ENCODE data around the gene ISYNA1.
"Not testable (repeated sequence)": the region's sequence is repeated elsewhere in the genome, so short reads cannot be mapped to it uniquely, and the experiment has no call there.

ISYNA1 gene

DNA sequence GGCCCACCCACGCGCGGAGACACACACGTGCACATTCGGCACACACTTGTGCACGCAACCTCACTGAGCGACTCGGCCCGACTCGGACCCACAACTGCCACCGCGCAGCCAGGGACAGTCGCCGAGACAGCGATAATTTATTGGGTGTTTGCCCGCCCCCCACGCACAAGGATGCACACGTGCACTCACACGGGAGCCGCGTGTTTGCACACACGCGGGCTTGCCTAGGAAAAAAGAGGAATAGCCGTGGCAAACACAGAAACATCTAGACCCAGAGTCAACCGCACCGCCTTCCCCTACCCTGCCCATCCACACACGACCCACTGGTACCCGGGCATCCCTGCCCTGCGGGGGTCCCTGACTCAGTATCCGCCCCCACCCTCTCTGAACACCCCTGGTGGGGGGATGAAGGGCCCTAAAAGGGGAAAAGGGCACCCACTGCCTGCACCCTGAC is 19.9 kb downstream of the ISYNA1 start:
- DNase-seq = no peak

DNA sequence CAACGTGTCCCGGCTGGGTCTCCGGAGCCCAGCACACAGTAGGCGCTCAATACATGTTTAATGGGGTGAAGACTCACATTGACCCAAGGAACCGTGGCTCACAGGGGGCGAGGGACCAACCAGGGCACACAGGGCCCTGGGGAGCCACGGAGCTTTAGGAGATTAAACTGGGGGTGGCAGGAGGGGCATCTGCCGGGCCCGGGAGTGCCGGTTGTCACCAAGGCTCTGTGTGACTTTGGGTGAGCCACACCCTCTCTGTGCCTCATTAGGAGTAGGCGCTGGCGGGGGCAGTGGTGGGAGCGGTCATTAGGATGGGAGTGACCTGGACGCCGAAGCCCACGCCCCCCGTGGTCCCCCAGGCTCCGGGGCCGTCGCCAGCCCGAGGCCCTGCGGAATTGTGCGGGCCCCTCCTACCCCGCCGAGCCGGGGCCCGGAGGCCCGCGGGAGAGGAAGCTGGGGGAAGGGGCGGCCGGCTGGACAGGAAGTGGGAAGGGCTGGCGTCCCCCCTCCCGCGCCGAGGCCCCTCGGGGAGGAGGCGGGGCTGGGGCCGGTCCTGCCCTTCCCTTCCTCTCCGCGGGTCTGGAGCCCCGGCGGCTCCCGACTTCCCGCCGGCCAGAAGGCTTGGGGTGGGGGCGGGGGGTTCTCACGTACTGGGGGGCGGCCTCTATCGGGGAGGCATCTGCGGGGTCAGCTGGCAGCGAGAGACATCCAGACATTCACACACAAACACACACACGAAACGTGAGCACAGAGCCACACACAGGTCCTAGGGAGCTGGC is 20.5 kb downstream of the ISYNA1 start:
- DNase-seq = peak; percentile 65

DNA sequence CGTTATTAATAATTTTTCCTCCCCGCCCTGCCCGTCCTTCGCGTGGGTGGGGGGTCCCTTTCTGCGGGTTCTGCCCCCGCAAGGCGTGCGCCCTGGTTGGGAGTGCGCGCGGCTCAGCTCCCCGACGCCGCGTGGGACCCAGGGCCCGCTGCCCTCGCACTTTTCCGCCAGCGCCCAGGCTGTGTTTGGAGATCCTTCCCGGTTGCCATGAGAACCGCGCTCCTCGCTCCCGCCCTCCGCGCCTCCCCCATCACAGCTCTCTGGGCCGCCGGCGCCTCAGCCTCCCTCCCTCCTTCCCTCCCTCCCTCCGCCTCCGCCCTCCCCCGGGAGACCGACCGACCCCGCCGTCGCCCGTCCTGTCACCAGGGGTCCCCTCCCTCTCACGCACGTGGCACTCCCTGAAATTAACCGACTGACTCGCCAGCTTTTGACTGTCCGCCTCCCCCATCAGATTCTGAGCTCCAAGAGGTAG is 21.1 kb downstream of the ISYNA1 start:
- peak; percentile 81 for DNase-seq

DNA sequence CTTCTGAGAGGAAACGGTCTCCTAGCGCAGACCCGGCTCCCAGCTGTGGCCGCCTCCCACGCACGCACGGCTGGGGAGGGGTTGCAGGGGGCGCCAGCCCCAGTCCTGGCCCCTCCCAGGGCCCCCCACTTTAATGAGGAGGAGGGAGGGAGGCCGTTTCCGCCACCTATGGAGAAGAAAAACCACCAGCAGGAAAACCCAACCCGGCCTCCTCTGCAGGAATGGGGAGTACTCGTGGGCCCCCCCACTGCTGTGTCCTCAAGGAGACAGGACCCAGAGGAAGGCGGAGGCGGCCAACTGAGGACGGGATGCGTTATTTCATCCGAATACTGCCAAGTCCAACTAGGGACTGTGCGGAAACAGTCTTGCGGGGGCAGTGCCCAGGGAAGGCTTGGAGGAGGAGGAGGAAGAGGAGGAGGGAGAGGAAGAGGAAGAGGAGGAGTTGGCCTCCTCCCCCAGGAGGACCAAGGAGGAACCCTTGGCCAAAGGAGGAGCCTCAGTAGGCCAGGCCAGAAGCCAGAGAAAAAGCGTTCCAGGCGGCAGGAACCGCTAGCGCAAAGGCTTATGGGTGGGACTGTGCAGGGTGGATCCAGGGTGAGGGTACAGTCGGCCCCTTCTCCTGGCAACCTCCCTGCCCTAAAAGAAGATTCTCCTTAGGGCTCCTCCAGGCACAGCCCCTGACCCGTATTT is 22.6 kb downstream of the ISYNA1 start:
- DNase-seq = no peak

DNA sequence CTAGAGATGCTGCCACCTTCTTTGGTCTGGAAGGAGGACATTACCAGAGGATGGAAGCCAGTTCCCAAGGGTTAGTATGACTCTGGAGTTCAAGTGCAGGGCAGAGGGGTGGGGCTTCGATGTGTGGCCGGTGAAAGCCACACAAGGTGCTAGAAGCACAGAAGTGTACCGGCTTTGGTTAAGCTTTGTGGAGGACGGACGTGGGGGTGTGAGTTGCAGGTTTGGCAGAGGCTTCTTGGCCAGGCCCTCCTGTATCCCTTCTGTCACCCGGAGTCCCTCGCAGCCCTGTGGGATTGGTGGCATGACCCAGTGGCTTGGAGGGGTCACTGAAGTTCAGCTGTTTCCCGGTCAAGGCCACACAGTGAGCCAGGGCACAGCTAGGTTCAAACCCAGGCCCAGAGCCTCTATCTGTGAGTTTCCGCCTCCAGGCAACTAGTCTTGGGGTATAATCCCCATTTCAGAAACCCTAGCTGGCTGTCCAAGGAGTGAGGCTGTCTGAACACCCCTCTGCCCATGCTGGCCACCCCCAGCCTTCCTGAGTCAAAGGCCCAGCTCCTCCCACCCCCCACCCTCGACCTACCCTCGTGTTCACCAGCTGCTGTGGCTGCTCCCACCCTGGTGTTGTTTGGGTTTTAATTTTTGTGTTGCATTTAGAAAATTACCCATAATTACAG is 23.3 kb downstream of the ISYNA1 start:
- no peak for DNase-seq

DNA sequence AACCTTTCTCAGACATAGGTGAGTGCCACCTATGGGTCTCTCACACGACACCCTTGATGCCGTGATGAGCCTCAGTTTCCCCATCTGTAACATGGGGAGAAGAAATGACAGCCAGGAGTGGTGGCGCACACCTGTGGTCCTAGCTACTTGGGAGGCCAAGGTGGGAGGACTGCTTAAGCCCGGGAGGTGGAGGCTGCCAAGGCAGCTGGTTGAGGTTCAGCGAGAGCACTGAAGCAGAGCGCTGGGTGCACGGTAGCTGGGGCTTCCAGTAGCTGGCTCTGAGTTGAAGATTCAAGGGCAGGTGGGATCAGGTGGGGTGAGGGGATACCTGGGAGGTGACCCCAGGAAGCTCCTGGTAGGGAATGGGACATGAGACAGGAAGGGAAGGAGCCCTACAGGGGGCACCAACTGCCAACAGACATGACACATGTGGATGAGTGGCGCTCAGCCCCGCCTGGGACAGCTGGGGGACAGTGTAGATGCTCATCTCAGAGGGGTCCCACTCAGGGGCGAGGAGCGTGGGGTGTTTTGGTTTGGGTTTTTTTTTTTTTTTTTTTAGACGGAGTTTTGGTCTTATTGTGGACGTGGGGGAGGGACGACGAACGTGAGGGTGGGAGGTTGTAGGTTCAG is 25.2 kb downstream of the ISYNA1 start:
- DNase-seq = no peak

DNA sequence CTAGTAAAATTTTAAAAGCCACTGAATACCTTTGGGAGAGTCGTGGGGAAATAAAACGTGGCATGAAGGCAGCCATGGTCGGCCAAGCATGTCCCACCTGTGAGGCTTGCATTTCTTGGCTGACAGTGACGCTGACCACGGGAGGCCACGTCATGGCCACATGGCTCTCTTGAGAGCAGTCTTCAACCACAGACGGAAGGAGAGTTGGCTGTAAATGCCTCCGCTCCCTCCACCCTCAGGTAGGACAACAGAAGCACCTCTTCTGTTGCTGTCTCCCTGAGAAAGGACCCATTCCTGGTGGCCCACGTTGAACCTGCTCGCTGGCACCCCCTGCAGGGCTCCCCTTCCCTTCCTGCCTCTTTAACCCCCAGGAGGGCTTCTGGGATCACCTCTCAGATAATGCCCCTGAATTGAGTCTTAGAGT is 29.9 kb downstream of the ISYNA1 start:
- DNase-seq = no peak

DNA sequence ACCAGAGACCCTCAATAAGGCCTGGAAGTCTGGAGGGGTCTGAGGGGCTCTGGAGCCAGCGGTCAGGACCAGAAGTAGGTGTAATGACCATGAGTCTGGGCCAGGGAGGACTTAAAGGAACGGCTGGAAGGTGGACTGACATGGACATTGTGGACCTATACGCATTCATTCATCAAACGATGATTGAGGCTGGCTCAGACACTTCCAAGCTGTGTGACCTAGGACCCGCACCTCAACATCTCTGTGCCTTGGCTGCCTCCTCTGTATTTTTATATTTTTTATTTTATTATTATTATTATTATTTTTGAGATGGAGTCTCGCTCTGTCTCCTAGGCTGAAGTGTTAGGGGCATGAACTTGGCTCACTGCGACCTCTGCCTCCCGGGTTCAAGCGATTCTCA is 31.2 kb downstream of the ISYNA1 start:
- DNase-seq = no peak

DNA sequence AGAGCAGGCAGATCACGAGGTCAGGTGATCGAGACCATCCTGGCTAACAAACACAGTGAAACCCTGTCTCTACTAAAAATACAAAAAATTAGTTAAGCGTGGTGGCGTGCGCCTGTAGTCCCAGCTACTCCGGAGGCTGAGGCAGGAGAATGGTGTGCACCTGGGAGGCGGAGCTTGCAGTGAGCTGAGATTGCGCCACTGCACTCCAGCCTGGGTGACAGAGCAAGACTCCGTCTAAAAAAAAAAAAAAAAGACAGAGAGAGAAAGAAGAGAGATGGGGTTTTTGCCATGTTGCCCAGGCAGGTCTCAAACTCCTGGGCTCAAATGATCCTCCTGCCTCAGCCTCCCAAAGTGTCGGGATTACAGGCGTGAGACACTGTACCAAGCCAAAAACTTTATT is 32.2 kb downstream of the ISYNA1 start:
- DNase-seq = not testable (repeated sequence)

DNA sequence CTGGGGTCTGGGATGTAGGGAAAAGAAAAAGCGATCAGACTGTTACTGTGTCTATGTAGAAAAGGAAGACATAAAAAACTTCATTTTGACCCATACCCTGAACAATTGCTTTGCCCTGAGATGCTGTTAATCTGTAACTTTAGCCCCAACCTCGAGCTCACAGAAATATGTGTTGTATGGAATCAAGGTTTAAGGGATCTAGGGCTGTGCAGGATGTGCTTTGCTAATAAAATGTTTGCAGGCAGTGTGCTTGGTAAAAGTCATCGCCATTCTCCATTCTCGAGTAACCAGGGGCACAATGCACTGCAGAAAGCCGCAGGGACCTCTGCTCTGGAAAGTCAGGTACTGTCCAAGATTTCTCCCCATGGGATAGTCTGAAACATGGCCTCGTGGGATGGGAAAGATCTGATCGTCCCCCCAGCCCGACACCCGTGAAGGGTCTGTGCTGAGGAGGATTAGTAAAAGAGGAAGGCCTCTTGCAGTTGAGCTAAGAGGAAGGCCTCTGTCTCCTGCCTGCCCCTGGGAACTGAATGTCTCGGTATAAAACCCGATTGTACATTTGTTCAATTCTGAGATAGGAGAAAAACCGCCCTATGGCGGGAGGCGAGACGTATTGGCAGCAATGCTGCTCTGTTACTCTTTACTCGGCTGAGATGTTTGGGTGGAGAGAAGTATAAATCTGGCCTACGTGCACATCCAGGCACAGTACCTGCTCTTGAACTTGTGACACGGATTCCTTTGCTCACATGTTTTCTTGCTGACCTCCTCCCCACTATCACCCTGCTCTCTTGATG is 35.3 kb downstream of the ISYNA1 start:
- not testable (repeated sequence) for DNase-seq

DNA sequence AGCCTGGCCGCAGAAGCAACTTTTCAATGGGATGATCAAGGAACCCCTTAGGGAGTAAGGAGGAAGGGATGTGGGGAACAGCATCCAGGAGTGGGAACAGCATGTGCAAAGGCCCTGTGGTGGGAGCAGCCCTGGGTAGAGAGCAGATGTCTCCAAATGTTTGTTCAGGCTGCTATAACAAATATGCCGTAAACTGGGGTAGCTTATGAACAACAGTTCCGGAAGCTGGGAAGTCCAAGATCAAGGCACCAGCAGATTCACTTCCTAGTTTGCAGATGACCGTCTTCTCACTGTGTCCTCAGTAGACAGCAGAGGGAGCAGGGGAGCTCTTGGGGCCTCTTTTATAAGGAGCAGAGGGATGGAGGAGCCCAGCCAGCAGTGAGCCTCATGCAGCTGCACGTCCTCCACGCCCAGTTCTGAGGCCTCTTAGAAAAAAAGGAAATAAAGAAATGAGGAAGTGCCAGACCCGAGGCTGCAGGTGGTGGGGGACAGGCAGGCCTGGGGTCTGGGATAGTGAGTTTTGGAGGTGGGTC is 36.3 kb downstream of the ISYNA1 start:
- DNase-seq = no peak

DNA sequence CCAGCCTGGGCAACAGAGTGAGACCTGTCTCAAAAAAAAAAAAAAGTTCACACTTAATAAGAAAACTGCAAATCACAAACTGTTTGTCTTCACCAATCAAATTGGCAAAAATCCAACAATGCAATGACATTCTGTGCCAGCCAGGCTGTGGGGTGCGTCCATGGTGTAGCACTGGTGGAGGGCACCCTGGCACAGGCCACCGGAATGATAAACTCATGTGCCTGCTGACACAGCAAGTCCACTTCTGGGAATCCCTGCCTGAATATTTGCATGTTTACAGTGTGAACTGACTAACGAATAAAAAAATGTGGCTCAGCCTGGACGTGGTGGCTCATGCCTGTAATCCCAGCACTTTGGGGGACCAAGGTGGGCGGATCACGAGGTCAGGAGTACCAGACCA is 38.9 kb downstream of the ISYNA1 start:
- DNase-seq = no peak

DNA sequence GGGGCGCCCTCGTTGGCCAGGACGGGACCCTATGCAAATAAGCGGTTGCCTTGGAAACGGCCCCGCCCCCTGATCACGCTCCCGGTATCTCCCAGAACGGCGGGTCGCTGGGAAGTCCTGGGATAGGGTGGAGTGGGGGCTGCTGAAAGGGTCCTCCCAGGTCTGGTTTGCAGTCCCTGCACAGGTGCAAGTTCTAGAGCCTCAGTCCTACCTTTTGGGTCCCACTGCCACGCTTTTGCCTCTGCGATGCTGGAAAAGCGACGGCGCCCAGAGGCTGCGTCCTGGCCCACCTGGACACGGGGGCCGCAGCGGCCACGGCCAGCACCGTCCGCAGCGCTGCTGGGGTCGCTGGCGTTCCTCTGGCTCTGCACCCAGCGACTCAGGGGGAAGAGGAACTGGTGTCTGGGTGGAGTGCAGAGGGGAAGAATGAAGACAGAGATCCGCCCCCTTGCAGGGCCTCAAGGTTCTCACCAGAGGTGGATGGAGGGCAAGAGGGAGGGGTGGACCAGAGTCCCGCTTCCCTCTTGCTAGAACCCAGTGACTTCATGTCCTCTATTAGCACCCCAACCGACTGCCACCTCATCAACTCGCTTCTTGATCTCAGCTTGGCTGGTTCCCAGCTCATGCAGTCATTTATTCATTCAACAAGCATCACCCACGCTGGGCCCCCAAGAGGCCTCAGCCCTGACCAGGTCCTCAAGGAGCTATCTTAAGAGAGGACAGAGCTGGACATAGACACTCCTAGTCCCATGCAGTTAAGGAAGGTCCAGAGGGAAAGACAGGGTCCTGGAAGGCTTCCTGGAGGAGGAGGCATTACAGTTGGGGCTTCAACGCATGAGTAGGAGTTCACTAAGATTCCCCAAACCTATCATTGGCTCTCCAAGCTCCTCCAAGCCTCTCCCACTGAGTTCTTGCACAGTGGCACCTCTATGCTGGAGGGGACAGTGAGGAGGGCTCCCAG is 40.4 kb downstream of the ISYNA1 start, which contains the start of gene LRRC25:
TSS of gene LRRC25 (minus strand) at position 381 of the 961 bp plus-strand sequence. CDS start 659 bp downstream, outside the sequence.
- DNase-seq = no peak

DNA sequence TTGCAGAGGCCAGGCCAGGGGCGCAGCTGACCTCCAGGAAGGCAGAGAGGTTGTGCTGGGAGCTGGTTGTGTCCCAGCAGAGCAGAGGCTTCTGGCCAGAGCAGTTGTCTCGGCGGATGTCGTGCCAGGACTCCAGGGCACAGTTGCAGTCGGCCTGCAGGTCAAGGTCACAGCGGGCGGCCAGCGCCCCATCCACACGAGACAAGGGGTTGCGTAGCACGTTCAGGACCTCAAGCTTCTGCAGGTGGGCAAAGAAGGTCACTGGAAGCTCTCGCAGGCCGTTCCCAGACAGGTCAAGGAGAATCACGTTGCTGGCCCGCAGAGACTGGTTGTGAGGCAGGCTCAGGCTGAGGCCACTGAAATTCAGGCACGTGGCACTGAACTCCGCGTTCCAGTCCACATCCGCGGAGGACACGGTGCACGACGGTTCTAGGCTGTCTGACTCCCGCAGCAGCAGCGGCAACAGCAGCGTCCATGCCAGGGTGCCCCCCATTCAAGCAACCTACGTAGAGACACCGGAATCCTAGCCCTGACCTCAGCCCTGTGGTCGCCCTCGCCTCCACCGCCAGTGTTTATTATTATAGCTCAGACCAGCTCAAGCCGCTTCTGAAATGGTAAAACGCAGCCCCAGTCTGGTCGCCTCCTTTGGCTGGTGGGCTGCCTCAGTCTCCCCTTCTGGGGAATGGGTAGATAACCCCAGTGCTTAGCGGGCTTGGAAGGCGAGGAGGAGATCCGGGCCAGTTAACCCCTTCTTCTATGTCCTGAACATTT is 41.3 kb downstream of the ISYNA1 start:
- no peak for DNase-seq

DNA sequence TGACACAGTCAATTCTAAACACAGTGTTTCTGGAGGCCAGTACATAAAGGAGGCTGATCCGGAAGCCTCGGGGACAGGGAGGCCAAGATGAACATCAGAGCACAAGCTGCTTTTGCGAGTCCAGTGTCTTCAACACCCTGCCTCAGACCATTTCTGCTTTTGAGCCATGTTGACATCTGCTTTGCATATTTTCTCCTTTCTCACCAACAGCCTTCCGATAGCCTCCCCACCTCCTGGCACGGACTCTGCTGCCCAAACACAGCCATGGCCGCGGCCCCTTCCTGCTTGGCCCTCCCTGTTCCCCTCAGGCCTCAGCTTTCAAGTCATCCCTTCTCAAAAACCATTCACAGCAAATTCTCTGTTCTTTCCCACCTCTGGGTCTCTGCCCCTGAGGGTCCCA is 44.1 kb downstream of the ISYNA1 start:
- no peak for DNase-seq

DNA sequence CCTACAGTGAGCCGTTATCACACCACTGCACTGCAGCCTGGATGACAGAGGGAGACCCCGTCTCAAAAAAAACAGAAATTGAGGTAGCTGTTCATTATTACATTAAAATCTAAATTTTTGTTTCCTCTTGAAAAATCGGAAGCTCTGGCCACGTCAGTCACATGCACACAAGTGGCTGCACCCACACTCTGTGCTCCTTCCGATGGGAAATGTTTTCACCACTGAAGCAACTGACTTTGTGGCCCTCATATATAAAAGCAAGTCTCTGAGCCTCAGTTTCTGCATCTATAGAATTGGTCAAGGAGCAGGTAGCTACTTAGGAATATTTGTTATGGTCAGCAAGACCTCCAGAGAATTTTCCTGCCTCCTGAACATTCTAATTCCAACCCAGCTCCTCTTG is 45.0 kb downstream of the ISYNA1 start:
- DNase-seq = no peak

DNA sequence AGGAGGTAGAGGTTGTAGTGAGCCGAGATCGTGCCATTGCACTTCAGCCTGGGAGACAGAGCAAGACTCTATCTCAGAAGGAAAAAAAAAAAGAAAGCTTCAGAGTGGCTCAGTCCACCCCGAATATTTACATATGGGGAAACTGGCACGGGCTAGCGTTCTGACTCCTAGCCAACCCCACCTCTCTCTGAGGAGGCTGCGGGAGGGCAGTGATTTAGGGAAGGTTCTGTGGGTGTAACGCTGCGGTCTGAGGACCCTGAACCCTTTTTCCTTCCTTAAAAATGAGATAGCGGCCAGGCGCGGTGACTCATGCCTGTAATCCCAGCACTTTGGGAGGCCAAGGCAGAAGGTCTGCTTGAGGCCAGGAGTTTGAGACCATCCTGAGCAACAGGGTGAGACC is 45.5 kb downstream of the ISYNA1 start:
- DNase-seq = no peak

DNA sequence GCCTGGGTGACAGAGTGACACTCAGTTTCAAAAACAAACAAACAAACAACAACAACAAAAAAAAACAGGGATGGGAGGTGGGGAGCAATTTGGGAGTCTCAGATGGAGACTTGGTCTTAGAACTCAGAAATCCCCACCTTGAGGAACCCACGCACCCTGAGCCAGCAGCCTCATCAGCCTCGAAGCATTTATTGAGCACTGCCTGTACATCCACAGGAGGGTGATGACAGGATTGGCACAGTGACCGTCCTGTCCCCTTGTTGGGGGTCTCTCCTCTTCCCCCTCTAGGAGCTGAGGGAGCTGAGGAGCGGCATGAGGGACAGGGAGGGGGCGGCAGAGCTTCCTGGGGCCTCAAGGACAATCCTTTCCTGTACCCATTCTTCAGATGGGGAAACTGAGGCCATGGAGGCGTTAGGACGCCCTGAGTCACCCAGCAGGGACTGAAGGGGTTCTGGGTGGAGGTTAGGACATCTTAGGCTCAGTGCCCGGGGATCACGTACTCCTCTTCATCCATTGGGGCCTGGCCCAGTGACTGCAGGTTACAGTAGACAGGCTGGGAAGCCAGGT is 46.3 kb downstream of the ISYNA1 start:
- DNase-seq = no peak

DNA sequence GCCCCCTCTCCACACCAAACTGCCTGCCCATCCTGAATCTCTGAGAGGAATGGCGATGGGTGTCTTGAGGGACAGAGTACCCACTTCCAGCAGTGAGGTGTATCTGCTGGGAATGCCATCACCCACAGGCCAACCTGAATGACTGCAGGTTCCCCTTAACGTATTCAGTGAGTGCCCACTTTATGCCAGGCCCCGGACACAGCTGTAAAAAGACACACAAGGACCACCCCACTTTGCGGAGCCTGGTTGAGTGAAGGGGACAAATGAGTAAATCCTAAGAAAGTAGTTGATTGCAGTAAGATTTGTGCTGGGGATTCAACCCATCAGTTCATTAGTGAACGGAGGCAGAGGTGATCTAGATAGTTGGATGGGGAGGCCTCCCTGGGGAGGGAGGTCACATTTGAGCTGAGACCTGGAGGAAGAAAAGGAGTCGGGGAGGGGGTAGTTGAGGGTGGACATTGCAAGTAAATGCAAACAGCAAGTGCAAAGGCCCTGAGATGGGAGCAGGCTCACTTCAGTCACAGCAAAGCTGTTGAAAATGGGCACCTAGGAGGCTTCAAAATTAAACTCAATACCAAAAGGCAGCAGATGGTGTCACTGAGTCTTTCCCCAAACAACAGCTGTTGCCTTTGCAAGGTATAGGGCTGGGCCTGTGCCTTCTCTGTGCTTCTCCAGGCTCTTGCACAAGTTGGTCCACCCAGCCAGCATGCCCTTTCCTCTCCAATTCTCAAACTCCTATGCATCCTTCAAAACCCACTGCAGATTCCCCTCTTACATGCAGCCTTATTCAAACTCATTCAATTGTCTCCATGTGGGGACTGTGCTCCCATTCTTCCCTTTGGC is 47.6 kb downstream of the ISYNA1 start:
- no peak for DNase-seq

All from activated CD4-positive, alpha-beta T cell treated with anti-CD3 and anti-CD28 coated beads, Interleukin-2, amount 50 U/mL, for 16 hours (primary cell).